Measurements from ENCODE around the gene TUBB4B.

DNA sequence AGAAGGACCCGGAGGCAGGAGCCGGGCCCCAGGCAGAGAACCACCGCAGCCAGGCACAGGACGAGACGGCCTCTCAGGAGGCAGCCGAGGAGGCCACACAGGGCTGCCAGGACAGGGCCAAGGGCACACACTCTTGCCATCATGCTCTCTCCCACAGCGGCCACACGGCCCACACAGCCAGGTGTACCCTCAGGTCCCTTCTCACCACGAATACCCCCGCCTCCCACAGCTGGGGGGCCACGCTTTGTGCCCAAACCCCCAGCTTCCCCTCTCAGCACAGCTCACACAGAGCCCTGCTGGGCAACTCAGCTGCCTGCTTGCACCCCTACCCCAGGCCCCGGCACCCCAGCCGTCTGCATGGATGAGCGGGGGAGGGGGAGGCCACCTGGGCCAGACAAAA, 47.3 kb upstream of the TUBB4B start:
- TF ChIP-seq EZH2 (IDR thresholded peaks at IDR 0.05; ENCODE audit: borderline replicate concordance, low read depth, low read length, severe bottlenecking), result no peak
- TF ChIP-seq, protein P1, sequence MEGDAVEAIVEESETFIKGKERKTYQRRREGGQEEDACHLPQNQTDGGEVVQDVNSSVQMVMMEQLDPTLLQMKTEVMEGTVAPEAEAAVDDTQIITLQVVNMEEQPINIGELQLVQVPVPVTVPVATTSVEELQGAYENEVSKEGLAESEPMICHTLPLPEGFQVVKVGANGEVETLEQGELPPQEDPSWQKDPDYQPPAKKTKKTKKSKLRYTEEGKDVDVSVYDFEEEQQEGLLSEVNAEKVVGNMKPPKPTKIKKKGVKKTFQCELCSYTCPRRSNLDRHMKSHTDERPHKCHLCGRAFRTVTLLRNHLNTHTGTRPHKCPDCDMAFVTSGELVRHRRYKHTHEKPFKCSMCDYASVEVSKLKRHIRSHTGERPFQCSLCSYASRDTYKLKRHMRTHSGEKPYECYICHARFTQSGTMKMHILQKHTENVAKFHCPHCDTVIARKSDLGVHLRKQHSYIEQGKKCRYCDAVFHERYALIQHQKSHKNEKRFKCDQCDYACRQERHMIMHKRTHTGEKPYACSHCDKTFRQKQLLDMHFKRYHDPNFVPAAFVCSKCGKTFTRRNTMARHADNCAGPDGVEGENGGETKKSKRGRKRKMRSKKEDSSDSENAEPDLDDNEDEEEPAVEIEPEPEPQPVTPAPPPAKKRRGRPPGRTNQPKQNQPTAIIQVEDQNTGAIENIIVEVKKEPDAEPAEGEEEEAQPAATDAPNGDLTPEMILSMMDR (IDR thresholded peaks at IDR 0.05; ENCODE audit: borderline replicate concordance, extremely low read depth, low read length, poor library complexity, severe bottlenecking), result no peak

Measured in DND-41 (cell line).